EH (cell line): Measurements from ENCODE around the gene MAP1A.

Experiments used
- DNase-seq: peaks from one replicate; pipeline ENCODE4 v3.0.0-alpha.2; 2015; ENCODE audit warnings: low read depth

The MAP1A gene

GRCh38 chr15:43517354-43518196 is at the start of gene MAP1A:
MAP1A (plus strand) TSS chr15:43517608; CDS start chr15:43521474, 3,866 bp downstream.
- DNase-seq: peak; percentile 82

GRCh38 chr15:43469867-43470266 is 47.5 kb upstream of the MAP1A start:
- no peak for DNase-seq

- no peak for DNase-seq
Measured at GRCh38 chr15:43471975-43472374, 45.4 kb upstream of the MAP1A start.

GRCh38 chr15:43473885-43474284 is 43.5 kb upstream of the MAP1A start:
- no peak for DNase-seq

DNA sequence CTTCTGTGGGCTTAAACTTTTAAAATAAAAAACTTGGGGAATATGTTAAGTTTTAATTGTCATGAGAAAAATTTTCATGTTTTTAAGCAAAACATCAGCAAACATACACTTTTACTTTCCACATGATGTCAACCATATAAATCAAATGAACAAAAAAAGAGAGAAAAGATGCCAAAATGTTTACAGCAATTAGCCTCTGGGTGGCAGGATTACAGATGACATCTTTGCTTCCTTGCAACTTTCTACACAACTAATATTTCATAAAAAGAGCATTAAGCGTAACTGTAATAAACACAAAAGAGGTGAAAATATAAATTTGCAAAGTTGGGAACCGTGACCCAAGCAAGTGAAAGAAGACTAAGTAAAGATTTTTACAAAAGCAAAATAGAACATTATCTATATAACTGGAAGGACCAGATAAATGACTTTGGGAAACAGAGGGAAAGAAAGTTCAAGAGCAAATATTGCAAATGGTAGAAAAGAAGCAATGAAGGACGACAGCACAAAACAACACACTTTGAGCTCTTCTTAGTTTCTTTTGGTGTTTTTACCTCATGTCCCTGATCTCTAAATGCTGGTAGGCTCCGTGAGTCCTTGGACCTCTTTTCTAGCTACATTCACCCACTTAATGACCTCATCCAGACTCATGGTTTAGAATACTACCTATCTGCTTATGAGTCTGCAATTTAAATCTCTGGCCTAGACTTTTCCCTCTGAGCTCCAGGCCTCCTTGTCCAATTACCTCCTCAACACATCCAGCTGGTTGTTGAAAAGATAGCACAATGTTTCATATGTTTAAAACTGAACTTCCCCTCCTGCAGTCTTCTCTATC is 33.9 kb upstream of the MAP1A start:
- peak; percentile 43 for DNase-seq

GRCh38 chr15:43484455-43484854 is 33.0 kb upstream of the MAP1A start:
- DNase-seq: peak; percentile 40

- DNase-seq: peak; percentile 52
Measured at GRCh38 chr15:43487271-43487895, 30.0 kb upstream of the MAP1A start.

- no peak for DNase-seq
Measured at GRCh38 chr15:43488790-43489189, 28.6 kb upstream of the MAP1A start.

DNA sequence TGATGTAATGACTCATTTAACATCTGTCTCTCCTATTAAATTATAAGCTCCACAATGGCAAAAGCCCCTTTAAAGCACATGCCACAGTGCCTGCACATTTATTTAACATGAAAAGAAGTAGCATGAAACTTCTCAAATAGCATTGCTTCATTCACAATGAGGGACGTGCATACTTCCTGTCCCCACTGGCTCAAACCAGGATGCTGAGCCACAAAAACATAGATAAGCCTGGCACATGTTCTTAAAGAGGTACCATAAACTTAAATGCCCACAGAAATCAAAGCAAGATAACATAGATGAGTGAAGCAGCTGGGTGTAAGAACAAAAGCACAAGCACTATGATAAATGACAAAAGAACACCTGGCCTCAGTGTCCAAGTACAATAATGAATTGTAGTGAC is 28.2 kb upstream of the MAP1A start:
- DNase-seq: no peak

DNA sequence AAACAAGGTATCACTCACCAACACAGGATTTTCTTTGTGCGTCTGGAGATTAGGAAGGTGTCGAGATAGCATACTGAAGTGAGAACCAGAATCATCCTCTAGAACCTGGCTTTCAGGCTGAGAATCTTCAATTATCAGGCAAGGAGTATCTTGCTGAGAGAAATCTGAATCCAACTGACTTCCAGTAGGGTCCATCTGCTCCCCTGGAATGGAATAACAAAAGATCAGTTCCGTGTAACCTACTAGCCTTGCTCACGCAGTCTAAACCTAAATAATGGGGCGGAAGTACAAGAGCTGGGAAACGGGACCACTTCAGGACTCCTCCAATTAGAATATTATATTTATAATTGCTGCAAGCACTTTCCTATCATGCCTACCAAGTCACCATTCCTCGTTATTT is 25.1 kb upstream of the MAP1A start:
- DNase-seq: no peak

GRCh38 chr15:43492673-43493601 is 24.5 kb upstream of the MAP1A start, which contains the start of gene TP53BP1:
TP53BP1 (minus strand) TSS chr15:43493156; CDS start chr15:43493043, 113 bp downstream.
- peak; percentile 96 for DNase-seq

- DNase-seq: no peak
Measured at GRCh38 chr15:43493703-43494472, 23.5 kb upstream of the MAP1A start.

GRCh38 chr15:43498990-43499389 is 18.4 kb upstream of the MAP1A start:
- DNase-seq: no peak

DNA sequence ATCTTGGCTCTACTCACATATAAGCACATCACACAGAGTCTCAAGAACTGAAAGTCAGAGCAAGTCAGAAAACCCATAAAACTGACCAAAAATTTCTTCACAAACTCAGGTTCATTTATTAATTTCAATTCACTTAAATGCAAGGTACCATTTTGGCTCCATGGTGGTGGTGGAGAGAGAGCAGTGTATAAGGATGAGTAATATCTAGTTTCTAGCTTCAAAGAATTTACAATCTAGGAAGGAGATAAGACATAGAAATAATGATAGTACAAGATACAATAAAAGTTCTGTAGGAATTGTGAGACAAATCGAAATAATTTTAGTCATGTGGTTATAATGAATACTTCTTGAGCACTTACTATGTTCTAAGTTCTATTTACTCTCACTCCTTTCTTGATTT is 17.8 kb upstream of the MAP1A start:
- DNase-seq: no peak

- DNase-seq: peak; percentile 66
Measured at GRCh38 chr15:43505738-43506137, 11.7 kb upstream of the MAP1A start.

- no peak for DNase-seq
Measured at GRCh38 chr15:43508421-43508820, 9.0 kb upstream of the MAP1A start.

DNA sequence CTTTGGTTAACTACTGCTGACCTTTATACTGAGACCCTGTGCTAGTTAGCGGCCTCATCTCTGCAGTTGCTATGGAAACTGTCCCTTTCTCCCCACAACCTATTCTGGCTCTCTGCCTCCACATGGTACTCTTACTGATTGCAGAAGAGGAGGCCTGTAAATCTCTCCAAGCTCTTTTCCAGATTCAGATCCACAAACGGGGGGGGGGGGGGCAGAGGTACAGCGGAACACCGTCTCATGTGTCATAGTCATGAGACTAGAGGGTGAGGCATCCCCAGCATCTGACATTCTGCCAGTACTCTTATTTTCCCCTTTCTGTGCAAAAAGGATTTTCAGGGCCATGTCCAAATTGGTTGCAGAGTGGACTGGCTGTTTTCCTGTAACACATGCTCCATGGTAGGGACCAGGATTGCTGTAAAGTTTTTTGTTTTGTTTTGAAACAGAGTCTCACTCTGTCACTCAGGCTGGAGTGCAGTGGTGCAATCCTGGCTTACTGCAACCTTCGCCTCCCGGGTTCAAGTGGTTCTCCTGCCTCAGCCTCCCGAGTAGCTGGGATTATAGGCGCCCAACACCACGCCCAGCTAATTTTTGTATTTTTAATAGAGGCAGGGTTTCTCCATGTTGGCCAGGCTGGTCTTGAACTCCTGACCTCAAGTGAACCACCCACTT is 8.3 kb upstream of the MAP1A start:
- DNase-seq: peak; percentile 31

DNA sequence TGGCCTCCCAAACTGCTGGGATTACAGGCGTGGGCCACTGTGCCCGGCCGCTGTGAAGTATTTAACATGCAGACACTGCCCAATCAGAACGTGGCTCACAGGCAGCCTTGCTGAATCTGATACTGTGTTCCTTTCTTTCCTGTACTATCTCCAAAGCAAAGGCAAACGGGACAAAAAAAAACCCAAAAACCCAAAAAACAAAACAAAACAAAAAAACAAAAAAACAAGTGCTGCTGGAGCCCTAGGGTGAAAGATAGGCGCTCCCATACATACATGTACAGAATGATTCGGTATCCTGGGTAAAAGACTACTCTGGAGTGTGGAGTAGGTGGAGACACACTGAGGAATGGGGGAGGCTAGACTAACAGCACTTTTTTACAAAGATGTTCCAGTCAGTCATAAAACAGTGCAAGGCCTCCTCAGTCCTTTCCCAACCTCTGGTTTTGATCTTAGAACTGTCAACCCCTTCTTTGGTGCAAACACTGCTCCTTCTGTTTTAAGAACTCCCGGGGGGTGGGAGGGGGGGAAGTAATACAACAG is 7.7 kb upstream of the MAP1A start:
- peak; percentile 53 for DNase-seq

DNA sequence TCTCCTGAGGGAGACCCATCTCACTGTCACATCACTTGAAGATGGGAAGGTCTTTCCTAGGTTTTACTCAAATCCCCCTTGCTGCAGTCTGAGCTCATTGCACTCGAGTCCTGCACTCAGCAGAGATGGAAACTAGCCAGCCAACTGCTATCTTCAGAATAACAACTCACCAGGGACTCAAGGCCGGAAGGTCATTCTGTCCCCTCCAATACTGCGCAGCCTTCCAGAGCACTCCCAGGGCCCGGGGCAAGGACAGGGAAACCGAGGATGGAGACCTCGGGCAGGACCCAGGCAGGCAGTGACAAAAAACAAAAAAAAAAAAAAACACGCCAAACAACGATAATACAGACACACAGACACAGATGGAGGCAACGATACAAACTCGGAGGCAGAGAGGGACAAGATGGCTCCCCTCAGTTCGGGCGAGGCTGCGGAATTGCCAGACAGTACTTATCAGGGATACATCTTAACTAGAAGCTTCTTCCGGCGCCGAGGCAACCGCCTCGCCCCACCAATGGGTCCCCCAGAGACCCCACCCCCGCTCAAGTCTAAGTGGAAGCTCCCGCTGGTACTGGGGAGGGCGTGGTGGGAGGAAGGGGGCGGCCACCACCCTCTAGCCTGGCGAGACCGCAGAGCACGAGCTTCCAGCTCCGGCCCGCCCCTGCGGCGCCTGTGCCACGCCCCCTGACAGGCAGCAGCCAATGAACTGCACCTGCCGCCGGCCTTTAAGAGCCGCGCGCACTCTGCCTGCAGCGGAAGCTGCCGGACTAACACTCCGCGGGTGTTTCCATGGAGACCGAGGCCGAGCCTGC is 7.0 kb upstream of the MAP1A start:
- peak; percentile 99 for DNase-seq
